ENCODE results near the gene SPNS1.

Gene SPNS1

DNA sequence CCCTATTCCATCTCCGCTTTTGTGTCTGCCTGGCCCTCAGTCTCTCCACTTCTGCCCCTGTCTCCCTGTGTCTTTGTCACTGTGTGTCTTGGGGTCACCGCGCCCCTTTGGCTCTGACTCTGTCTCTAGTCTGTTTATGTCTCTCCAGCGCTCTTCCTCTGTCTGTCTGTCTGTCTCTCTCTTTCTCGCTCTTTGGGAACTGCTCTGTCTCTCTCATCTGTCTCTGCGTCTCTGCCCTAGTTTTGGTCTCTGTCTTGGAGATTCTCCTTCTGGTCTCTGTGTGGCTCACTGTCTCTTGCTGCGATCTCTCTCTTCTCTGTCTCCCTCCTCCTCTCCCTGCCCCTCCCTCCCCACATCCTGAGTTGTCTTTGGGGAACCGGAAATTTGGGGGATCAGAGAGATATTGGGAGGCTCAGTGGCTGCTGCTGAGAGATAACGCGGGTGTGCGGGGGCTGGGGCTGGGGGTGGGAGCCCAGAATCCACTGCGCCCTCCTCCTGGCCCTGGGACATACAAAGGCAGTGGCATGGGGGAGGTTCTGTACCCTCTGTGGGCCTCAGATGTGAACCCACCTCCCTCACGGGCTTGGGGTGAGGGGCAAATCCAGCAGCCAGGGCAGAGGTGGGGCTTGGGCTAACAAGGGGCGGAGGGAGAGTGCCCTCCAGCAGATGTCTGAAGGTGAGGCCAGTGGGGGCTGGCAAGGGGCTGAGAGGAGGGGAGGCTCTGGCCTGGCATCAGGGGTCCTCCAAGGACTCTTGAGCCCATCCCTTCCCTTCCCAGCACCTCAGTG, 34.7 kb downstream of the SPNS1 start:
- Histone ChIP-seq H3K4me2 (ENCODE audit: low read depth, low read length) (no peak overlapping the region), H3K27ac (ENCODE audit: low read length) (no peak overlapping the region), H3K9ac (ENCODE audit: low read length) (no peak overlapping the region), H3F3A (ENCODE audit: insufficient read depth, low read length) (no peaks in the 10 kb centered on the region), H2AFZ (ENCODE audit: low read length) (no peak overlapping the region), H3K27me3 (replicated peaks; ENCODE audit: insufficient read depth, low read length) (no peaks in the 10 kb centered on the region), H4K20me1 (ENCODE audit: insufficient read depth, low read length) (no peaks in the 10 kb centered on the region), H3K9me3 (replicated peaks; ENCODE audit: insufficient read depth, low read length) (no peaks in the 10 kb centered on the region), H3K36me3 (replicated peaks; ENCODE audit: insufficient read depth, low read length) (no peaks in the 10 kb centered on the region), H3K79me2 (ENCODE audit: low read length) (no peaks in the 10 kb centered on the region), H3K4me1 (ENCODE audit: low read length) (no peaks in the 10 kb centered on the region), H3K4me3 (ENCODE audit: low read length) (no peak overlapping the region), H3K9me2 (replicated peaks; ENCODE audit: insufficient read depth, low read length) (no peaks in the 10 kb centered on the region)
- TF ChIP-seq EZH2 (optimal IDR thresholded peaks at IDR 0.05; ENCODE audit: low read depth, low read length) (no peak), EZH2phosphoT487 (IDR thresholded peaks at IDR 0.05; ENCODE audit: low read length) (no peak)
- TF ChIP-seq, protein P1, sequence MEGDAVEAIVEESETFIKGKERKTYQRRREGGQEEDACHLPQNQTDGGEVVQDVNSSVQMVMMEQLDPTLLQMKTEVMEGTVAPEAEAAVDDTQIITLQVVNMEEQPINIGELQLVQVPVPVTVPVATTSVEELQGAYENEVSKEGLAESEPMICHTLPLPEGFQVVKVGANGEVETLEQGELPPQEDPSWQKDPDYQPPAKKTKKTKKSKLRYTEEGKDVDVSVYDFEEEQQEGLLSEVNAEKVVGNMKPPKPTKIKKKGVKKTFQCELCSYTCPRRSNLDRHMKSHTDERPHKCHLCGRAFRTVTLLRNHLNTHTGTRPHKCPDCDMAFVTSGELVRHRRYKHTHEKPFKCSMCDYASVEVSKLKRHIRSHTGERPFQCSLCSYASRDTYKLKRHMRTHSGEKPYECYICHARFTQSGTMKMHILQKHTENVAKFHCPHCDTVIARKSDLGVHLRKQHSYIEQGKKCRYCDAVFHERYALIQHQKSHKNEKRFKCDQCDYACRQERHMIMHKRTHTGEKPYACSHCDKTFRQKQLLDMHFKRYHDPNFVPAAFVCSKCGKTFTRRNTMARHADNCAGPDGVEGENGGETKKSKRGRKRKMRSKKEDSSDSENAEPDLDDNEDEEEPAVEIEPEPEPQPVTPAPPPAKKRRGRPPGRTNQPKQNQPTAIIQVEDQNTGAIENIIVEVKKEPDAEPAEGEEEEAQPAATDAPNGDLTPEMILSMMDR (IDR thresholded peaks at IDR 0.05; ENCODE audit: low read length) = no peak
- DNase-seq = no peak

DNA sequence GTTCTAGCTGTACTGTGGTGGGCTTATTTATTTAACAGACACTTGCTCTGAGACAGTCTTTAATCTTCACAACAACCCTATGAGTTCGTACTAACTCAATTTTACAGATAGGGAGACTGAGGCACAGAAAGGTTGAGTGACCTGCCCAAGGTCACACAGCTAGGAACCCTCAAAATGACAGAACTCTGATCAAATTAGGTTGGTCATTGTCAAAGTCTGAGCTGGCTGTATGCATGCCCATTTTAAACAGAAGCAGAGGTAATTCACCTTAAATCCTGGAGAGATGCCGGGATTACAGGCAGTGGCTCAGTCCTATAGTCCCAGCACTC, 35.2 kb downstream of the SPNS1 start:
- no peak for TF ChIP-seq EZH2phosphoT487 (IDR thresholded peaks at IDR 0.05; ENCODE audit: low read length)
- no peak for TF ChIP-seq EZH2 (optimal IDR thresholded peaks at IDR 0.05; ENCODE audit: low read depth, low read length)
- TF ChIP-seq, protein P1 (IDR thresholded peaks at IDR 0.05; ENCODE audit: low read length) = no peak
- Histone ChIP-seq H3K27ac (ENCODE audit: low read length) (no peak overlapping the region), H3F3A (ENCODE audit: insufficient read depth, low read length) (no peaks in the 10 kb centered on the region), H2AFZ (ENCODE audit: low read length) (no peak overlapping the region), H3K36me3 (replicated peaks; ENCODE audit: insufficient read depth, low read length) (no peaks in the 10 kb centered on the region), H4K20me1 (ENCODE audit: insufficient read depth, low read length) (no peaks in the 10 kb centered on the region), H3K9ac (ENCODE audit: low read length) (no peak overlapping the region), H3K4me2 (ENCODE audit: low read depth, low read length) (no peak overlapping the region), H3K9me2 (replicated peaks; ENCODE audit: insufficient read depth, low read length) (no peaks in the 10 kb centered on the region), H3K9me3 (replicated peaks; ENCODE audit: insufficient read depth, low read length) (no peaks in the 10 kb centered on the region), H3K4me3 (ENCODE audit: low read length) (no peak overlapping the region), H3K79me2 (ENCODE audit: low read length) (no peaks in the 10 kb centered on the region), H3K4me1 (ENCODE audit: low read length) (no peaks in the 10 kb centered on the region), H3K27me3 (replicated peaks; ENCODE audit: insufficient read depth, low read length) (no peaks in the 10 kb centered on the region)
- no peak for DNase-seq

DNA sequence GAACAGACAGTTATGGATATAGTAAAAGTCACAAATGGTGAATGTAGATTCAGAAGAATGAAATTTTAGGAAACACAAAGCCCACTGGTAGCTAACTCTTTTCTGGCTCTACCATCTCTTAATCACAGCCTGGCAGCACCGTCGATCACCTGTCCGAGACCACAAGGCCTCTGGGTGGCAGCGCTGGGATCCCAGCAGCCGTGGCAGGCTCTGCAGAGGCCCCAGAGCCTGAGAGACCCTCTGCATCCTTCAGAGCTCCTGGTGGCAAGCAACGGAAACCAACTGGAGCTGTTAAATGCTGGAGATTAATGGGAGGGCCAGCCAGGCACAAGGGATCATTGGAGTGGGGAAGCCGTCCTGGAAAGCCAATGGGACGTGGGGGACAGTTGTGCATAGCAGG, 36.5 kb downstream of the SPNS1 start:
- H3K36me3 ChIP-seq (replicated peaks; ENCODE audit: insufficient read depth, low read length) = no peaks in the 10 kb centered on the region
- H3K9me3 ChIP-seq (replicated peaks; ENCODE audit: insufficient read depth, low read length) = no peaks in the 10 kb centered on the region
- H3K27me3 ChIP-seq (replicated peaks; ENCODE audit: insufficient read depth, low read length) = no peaks in the 10 kb centered on the region
- no peak for DNase-seq
- H3K27ac ChIP-seq (ENCODE audit: low read length) = no peak overlapping the region
- H4K20me1 ChIP-seq (ENCODE audit: insufficient read depth, low read length) = no peaks in the 10 kb centered on the region
- no peaks in the 10 kb centered on the region for H3F3A ChIP-seq (ENCODE audit: insufficient read depth, low read length)
- no peaks in the 10 kb centered on the region for H3K79me2 ChIP-seq (ENCODE audit: low read length)
- H3K4me1 ChIP-seq (ENCODE audit: low read length) = no peaks in the 10 kb centered on the region
- H3K9ac ChIP-seq (ENCODE audit: low read length) = no peak overlapping the region
- no peaks in the 10 kb centered on the region for H3K9me2 ChIP-seq (replicated peaks; ENCODE audit: insufficient read depth, low read length)
- no peak overlapping the region for H3K4me3 ChIP-seq (ENCODE audit: low read length)
- no peak overlapping the region for H2AFZ ChIP-seq (ENCODE audit: low read length)
- H3K4me2 ChIP-seq (ENCODE audit: low read depth, low read length) = no peak overlapping the region
- TF ChIP-seq, protein P1 (IDR thresholded peaks at IDR 0.05; ENCODE audit: low read length) = no peak
- TF ChIP-seq EZH2 (optimal IDR thresholded peaks at IDR 0.05; ENCODE audit: low read depth, low read length) (no peak), EZH2phosphoT487 (IDR thresholded peaks at IDR 0.05; ENCODE audit: low read length) (no peak)
